Kidney tubule cell (primary cell): ENCODE results near the gene ALDH5A1.

Experiments used
- DNase-seq: peaks from one replicate; pipeline ENCODE4 v3.0.0-alpha.2; 2018; ENCODE audit warnings: low spot score

The ALDH5A1 gene

DNA sequence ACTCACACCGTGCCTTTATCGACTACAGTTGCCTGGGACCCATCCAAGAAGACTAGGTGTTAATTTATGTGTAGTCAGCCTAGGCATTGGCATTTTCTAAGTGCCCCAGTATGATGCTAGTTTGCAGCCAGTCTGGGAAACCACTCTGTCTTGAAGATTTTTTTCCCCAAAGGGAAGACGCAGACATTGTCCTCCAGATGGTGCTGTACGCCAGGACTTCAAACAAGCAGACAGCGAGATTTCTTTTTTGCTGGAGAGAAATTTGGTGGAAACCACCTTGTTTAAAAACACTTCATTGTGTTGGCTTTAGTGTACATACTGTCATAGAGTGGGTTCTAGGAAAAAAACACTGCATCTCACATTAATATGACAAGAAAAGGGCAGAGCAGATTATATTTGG lies 30.0 kb downstream of the ALDH5A1 start:
- peak; percentile 53 for DNase-seq

DNA sequence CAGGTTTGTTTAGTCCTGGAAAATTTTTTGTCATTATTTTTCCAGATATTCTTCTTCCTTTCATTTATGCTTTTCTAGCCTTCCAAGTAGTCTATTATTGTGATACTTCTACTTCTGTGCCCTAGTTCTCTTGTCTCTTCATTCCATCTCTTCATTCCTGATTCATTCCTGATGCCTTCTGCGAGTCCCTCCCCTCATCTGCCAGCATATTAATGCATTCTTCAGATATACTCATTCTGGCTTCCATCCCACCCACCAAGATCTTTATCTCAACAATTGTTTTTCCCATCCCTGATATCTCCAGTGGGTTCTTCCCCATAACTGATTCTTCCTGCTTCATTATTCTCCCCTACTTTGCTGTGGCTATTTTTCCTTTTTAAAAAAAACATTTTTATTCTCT lies 35.2 kb downstream of the ALDH5A1 start:
- DNase-seq, result no peak

DNA sequence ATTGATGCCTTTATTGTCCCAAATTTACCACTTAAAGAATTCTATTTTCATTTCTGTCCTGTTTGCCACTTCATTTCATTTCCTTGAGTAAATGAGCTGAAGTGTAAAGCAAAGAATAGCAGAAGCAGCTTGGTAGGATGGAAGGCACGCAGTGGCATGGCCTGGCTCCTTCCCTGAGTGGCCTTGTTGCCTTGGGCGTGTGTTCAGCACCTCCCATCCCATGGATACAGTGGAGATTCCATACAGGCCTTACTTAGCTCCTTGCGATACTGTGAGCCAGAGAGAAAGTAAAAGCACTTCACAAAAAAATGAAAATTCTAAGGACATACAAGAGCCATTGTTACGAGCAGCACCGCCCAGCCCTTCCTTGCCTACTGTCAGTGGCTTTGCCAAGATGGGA lies 39.6 kb downstream of the ALDH5A1 start:
- DNase-seq, result no peak

DNA sequence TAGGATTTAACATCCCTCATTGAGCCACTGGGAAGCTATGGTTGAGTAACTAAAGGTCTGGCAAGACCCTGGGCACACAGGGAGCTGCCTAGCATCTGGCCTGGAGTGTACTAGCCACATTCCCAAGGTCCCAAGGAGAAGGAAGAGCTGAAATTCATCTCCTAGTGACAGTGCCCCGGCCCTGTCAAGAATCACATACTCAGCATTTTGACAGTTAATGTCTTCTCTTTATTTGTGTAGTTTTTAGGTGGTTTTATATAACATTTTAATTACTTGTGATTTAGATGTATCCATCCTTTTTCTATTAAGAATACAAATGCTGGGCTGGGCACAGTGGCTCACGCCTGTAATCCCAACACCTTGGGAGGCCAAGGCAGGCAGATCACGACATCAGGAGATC lies 40.4 kb downstream of the ALDH5A1 start:
- no peak for DNase-seq

DNA sequence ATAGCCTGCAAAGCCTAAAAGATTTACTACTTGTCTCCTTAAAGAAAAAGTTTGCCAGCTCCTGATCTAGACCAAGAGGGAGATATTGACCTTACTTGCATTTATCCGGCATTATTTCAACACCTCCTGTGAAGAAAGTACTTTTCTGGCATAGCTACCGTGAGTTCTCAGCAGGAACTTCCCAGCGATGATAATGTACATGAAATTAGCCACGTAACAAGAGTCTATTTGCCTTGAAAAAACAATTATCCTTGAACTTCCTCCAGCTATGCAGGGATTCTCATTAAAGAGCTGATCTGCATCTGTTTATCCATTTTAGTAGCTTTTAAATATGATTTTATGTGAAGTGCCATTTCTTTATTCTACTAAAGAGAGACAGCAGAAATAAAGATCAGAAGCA lies 41.7 kb downstream of the ALDH5A1 start:
- no peak for DNase-seq

DNA sequence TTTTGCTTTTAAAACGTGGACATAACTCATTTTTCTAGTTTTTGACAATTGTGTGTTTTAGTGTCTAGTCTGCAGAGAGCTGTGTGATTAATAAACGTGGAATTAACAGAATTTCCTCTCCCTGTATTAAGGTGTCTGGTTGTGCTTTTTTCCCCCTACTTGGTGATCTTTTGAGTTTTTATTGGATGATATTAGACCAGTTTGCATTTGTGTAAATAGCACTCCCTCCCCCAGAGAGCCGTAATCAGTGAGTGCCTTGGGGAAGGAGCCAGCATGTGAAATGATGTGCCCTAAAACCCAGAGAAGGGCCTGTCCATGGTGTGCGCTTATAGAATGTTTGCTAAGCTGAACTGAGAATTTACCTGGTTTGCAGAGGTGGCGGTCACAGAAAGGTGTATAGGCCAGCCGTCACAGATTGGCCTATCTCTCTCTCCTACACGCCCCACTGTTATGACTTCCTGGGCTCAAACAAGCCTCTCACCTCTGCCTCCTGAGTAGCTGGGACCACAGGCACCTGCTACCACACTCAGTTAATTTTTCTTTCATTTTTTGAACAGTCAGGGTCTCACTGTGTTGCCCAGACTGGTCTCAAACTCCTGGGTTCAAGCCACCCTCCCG lies 42.4 kb downstream of the ALDH5A1 start:
- no peak for DNase-seq

DNA sequence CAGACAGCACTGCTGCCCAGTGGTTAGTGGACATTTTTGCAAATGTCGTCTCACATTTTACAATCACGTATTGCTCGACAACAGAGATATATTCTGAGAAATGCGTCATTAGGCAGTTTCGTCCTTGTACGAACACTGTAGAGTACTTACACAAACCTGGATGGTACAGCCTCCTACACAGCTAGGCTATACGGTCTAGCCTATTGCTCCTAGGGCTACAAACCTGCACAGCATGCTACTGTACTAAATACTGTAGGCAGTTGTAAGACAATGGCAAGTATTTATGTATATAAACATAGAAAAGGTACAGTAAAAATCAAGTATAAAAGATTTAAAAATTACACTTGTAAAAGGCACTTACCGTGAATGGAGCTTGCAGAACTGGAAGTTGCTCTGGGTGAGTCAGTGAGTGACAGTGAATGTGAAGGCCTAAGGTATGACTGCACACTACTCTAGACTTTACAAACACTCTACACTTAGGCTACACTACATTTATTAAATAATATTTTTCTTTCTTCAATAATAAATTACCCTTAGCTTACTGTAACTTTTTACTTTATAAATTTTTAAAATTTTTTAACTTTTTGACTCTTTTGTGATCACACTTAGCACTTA lies 43.1 kb downstream of the ALDH5A1 start:
- peak; percentile 45 for DNase-seq

DNA sequence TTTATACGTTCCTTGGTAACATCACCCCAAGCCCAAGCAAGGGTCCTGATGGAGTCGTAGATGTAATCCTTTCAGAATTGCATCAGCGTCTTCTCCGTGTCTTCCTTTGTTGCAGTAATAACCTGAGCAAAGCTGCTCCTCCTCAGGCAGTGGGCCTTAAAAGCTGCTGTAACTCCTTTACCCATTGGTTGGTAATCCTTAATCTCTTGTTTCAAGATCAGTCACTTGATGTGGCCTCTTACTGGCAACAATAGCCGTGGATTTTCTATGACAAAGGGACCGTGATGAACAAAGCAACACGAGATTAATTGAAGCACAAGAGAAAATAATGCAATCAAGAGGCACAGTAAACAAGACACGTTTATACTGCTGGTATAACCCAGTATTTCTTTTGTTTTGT lies 44.6 kb downstream of the ALDH5A1 start:
- DNase-seq, result no peak

DNA sequence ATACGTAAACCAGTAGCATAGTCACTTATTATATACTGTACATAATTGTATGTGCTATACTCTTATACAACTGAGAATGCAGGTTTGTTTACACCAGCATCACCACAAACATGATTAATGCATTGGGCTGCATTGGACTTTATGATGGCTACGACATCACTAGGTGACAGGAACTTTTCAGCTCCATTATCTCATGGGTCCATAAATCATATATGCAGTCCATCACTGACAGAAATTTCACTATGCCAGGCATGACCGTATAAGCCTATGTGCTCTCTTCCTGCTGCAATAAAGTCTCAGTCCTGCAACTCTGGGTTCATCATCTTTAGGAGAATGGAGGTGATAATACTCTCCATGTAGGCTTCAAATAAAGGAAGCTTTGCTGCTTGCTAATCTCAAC lies 45.4 kb downstream of the ALDH5A1 start:
- no peak for DNase-seq

DNA sequence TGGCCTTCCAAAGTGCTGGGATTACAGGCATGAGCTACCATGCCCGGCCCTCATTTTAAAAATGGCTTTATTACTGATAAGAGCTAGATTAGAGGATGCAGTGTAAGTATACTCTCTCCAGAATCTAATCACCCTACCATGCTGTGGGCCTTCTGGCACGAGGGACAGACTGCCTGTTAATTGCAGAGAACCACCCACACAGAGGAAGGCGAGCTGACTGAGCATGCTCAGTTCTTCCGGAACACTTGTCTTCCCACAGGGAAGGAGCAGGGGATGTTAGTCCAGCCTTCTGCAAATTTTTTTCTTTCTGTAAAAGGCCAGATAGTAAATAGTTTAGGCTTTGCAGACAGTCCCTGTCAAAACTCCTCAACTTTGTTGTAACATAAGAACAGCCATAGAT lies 48.9 kb downstream of the ALDH5A1 start:
- DNase-seq, result no peak

DNA sequence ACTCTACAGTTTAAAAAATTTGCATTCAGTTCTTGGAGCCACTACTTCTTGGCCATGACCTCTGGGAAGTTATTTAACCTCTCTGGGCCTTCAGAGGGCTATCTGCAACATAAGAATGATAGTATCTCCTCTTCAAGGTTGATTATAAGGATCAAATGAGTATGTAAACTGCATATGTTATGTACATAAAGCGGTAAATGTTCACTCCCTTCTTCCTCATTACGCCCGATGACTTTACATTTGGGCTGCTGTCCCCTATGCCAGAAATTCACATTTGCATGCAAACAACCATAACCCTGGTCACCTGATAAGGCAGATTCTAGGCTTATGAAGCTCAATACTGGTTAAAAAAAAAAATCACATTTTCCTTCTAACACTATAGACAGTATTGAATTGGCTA lies 50.4 kb downstream of the ALDH5A1 start:
- no peak for DNase-seq

DNA sequence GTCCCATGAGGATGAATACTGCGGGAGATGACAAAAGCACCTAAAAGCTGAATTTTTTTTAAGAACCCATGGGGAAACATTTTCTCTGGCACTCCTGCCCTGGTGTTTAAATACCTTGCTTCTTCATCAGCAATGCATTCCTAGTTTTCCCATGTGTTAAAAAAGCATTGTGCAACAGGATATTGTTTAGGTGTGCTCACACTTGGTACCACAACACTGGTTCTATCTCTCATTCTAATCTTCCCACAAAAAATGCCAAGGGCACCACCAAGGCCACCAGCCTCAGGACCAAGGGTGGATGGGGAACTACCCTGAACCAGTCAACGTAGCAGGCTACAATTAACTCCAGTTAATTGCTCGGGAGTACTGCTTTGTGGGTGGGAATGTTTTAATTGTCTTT lies 50.9 kb downstream of the ALDH5A1 start:
- DNase-seq, result no peak

DNA sequence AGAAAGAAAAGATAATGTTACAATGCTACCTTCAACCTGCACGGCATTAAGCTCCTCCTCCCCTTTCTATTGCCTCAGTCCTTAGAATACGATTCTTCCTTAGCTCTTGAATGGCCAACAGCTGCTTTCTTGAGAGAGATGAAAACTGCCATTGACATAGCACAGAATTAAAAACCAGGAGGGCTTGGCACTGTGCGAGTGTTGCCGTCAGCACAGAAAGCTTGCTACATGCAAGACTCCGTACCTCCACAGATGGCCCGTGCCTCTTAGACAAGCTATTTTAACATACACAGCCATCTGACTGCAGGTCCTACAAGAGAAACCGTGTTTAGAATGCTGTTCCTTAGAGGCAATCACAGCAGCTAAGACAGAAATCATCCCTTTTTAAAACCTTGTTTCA lies 51.7 kb downstream of the ALDH5A1 start:
- DNase-seq, result no peak

DNA sequence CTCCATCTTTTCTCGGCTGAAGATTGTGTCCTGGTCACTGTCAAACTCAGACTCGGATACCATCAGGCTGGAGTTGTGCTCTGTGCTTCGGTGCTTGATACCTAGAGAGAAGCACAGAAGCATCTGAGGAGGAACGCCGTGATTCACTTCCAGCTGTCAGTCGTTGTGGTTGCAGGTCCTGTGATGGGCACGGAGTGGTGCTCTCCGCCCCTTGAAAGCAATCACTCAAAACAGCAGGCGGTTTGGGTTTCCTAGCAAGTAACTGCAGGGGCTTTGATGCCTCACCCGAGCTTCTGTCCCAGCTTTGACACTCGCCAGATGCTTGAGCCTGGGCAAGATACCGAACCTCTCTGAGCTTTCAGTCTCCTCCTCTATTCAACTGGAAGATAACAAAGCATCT lies 52.5 kb downstream of the ALDH5A1 start:
- DNase-seq, result no peak

DNA sequence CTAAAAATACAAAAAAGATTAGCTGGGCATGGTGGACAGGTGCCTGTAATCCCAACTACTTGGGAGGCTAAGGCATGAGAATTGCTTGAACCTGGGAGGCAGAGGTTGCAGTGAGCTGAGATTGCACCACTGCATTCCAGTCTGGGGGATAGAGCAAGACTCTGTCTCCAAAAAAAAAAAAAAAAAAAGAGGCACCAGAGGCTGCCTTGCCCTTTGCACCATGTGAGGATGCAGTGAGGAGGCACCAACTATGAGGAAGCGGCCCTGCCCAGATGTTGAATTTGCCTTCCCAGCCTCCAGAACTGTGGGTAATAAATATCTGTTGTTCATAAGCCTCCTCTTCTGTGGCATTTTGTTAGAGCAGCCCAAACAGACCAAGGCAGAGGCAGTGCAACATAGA lies 54.4 kb downstream of the ALDH5A1 start:
- no peak for DNase-seq

DNA sequence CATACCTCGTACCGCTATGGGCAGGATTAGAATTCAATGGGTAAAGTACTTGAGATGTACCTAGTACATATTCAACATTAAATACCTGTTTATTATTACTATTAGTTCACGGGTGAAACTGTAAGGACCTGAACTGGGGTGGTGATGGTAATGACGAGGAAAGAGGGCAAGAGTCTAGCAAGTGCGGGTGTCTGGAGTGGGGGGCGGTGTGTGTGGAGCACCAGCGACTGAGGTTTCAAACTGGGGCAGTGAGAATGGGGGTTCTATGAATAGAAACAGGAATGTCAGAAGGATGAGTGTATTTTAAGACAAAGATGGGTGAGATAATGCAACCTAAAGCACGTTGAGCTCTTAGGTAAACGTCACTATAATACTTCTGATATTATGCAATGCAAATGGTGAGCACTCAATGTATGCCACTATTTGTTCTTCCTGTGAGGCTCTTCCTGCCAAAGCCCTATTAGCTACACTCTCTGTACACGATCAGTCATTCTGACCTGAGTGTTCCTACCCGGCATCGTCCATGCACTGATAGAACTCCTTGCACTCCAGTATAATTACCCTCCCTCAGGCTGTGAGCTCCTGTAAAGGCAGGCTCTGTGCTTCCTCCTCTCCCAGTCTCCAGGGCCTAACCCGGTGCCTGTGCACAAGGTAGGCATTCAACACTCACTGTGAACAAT lies 55.0 kb downstream of the ALDH5A1 start:
- no peak for DNase-seq

DNA sequence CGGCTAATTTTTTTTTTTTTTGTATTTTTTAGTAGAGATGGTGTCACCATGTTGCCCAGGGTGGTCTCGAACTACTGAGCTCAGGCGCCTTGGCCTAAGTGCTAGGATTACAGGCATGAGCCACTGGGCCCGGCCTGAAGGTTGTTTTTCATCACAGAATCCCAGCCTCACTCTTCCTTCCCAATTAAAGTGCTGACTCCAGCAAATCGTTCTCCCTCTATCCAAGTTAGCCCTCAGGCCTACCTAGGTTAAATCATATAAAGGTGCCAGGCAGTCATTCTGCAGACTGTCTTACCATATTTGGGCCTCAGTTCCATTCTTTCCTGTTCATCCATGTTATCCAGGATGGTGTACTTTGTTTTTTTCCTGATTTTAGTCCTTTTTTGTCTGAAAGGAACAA lies 56.4 kb downstream of the ALDH5A1 start:
- no peak for DNase-seq

DNA sequence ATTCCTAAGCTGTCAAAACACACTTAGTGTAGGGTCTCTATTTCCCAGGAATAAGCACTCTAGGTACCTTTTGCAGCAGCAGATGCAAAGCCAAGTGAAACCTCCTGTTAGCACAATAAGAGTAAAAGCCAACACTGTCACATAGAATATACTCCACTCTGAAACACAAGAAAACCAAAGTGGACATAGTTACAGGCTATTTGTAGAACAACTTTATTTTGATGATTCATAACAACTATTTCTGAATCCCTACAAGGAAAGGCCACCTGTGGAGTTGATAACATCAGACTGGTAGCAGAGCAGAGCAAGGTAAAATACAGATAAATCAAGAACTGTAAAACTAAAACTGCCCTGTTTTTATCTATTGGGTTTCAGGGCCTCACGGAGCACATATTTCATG lies 59.7 kb downstream of the ALDH5A1 start:
- DNase-seq, result no peak

DNA sequence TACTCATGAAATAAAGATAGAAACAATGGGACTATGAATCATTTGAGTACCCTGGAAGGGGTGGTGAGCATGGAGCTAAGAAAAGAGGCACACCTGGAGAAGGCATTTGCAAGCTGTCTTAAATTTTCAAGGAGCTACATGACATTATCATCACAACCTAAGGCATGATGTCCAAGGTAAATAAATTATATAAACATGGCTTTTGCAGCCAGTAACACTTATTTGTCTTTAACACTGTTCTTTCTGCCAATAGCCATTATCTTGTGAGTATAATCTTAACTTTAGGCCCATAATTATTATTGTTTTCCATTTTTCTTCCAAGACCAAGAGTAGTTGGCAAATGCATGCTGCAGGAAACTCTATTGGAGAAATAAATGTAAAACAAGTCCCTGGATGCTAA lies 63.7 kb downstream of the ALDH5A1 start:
- DNase-seq, result no peak

DNA sequence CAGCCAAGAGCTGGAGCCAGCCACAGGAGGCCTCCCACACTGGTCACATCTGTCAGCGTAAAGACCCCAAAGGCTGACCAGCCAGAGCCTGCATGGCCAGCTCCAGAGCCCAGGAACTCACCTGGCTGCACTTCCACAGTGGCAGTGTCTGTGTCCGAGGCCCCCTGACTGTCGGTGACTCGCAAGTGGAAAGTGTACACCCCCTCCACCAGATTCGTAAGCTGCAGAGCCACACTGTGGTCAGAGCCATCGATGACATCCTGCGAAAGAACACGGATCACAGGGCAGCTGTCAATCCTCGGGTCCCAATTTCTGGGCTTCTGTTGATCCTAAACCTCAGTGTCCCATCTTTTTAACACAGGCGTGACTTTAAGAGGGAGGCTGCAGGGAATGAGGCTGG lies 69.3 kb downstream of the ALDH5A1 start:
- DNase-seq, result no peak

DNA sequence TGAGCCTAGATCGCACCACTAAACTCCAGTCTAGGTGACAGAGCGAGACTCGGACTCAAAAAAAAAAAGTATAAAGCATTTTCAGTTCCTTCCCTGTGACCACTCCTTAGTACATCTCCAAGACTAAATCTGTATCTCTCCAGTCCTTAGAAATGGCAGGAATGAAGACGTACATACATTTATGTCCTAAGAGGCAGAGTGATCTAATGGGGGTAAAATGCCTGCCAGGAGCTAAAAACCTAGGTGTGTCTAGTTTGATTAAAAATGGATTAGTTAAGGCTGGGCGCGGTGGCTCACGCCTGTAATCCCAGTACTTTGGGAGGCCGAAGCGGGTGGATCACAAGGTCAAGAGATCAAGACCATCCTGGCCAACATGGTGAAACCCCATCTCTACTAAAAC lies 70.4 kb downstream of the ALDH5A1 start:
- DNase-seq, result no peak

DNA sequence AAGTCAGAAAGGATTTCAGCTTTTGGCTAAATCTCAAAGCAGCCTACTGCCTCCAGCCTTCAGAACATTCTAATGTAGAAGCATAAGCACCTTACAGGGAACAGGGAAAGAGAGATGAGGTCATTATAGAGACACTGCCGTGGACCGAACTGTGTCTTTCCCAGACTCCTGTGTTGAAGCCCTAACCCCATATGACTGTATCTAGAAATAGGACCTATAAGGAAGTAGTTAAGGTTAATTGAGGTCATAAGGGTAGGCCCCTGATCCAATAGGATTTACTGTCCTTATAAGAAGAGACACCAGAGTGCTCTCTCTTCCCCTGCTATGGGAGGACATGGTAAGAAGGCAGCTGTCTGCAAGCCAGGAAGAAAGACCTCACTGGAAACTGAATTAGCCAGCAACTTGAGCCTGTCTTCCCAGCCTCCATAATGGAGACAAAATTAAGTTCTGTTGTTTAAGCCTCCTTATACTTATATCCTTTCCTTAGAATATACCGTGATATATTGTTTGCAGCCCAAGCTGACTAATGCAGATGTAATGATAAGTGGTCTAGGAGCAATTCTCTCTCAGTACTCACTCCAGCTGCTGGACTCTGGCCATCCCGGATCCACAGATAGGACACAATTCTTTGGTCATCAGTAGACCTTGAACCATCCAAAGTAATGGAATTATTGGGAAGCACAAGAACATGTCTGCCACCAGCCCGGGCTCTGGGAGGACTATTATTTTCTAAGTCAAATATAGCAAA lies 71.4 kb downstream of the ALDH5A1 start:
- no peak for DNase-seq

DNA sequence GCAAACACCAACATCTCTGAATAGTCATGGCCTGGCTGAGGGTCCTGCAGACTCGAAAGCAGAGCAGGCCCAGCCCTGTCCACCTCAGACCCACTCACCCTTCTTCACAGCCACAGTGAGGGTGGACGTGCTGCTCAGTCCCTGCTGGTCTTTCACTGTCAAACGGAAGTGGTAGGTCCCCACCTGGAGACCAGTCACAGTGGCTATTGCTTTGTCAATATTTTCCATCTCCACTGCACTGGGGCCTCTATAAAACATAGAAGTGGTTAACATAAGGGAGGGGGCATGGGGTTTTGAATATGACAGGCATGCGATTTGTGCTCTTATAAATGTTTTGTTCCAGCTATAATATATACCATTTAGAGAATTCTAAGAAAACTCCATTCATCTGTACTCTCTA lies 73.9 kb downstream of the ALDH5A1 start:
- DNase-seq, result no peak
